Astrocyte of the cerebellum (primary cell): Measurements from ENCODE around the gene RPL18A.

ENCODE experiments used
- DNase-seq: peaks from one replicate; pipeline ENCODE4 v3.0.0-alpha.2; 2011; ENCODE audit warnings: low read depth
- H3K4me3 ChIP-seq: 2 replicates; pipeline ENCODE4 v1.5.1; 2011; ENCODE audit warnings: mild to moderate bottlenecking, low read depth, low read length, moderate library complexity
- in situ Hi-C: cut with HindIII; loops from 2 replicates; pipeline ENCODE4 v1.10.0; 2017; ENCODE audit warnings: low sequenced_read_pairs
- TF ChIP-seq, protein P1 (sequence below): IDR thresholded peaks from 2 replicates; pipeline ENCODE4 v1.5.1; 2012; ENCODE audit warnings: low read length, low read depth, moderate library complexity, mild to moderate bottlenecking; ENCODE audit errors: missing control alignments

The RPL18A gene

DNA sequence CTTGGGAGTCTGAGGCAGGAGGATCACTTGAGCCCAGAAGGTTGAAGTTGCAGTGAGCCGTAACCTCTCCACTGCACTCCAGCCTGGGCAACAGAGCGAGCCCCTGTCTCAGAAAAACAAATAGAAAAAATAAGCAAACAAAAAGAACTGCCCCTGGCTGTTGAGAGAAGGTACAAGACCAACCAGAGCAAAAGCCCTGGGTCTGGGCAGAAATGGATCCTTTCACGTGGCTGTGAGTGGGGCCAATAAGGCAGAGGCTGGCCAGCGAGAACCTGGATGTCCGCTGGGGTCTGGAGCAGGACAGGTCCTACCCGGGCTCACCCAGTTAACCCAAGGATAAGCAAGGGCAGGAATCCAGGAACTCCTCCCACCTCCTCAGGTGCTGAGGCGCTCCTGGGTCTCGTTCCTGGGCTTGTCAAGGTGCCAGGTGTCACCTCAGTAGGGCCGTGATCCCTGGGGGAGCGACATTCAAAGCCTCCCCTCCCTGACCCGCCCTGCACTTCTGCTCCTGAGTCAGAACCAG lies 7.3 kb downstream of the RPL18A start:
- H3K4me3 ChIP-seq = no peak overlapping the region
- TF ChIP-seq, protein P1, sequence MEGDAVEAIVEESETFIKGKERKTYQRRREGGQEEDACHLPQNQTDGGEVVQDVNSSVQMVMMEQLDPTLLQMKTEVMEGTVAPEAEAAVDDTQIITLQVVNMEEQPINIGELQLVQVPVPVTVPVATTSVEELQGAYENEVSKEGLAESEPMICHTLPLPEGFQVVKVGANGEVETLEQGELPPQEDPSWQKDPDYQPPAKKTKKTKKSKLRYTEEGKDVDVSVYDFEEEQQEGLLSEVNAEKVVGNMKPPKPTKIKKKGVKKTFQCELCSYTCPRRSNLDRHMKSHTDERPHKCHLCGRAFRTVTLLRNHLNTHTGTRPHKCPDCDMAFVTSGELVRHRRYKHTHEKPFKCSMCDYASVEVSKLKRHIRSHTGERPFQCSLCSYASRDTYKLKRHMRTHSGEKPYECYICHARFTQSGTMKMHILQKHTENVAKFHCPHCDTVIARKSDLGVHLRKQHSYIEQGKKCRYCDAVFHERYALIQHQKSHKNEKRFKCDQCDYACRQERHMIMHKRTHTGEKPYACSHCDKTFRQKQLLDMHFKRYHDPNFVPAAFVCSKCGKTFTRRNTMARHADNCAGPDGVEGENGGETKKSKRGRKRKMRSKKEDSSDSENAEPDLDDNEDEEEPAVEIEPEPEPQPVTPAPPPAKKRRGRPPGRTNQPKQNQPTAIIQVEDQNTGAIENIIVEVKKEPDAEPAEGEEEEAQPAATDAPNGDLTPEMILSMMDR = no peak
- no peak for DNase-seq
- in situ Hi-C loops = no loop called here

DNA sequence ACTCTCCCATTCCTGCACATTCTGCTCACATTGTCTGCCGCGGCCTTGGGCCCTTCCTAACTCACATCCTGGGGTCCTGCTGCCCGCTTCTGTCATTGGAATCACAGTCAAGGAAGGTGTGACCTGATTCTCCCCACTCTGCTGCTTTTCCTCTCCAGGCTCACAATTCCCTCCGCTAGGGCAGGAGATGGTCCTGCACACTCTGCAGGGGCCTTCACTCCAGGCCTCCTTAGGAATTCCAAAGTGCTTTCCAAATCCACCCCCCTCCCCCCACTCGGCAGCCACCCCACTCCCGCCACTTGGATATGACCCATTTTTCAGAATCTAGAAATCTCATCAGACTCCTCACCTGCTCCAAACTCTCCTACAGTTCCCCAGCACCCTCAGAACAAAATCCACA lies 9.0 kb downstream of the RPL18A start:
- DNase-seq = no peak
- in situ Hi-C loops = no loop called here
- no peak overlapping the region for H3K4me3 ChIP-seq
- TF ChIP-seq, protein P1 = no peak

DNA sequence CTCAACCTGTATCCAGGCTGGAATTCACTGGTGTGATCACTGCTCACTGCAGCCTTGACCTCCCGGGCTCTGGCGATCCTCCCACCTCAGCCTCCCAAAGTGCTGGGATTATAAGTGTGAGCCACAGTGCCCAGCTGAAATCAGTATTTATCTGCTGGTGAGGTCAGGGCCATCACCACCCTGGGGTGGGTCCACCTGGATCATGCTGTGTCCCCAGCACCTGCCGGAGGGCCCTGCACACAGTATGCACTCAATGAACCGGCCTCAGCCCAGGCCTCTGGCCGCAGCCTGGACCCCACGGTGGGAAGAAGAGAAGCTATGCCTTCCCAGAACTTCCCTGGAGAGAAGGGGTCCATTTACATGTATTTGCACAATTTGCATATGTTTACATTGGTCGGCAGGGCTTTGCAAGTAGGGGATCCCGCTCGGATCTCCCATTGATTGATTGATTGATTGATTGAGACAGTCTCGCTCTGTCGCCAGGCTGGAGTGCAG lies 9.5 kb downstream of the RPL18A start:
- no peak for DNase-seq
- H3K4me3 ChIP-seq = no peak overlapping the region
- in situ Hi-C loops = no loop called here
- TF ChIP-seq, protein P1 = no peak

DNA sequence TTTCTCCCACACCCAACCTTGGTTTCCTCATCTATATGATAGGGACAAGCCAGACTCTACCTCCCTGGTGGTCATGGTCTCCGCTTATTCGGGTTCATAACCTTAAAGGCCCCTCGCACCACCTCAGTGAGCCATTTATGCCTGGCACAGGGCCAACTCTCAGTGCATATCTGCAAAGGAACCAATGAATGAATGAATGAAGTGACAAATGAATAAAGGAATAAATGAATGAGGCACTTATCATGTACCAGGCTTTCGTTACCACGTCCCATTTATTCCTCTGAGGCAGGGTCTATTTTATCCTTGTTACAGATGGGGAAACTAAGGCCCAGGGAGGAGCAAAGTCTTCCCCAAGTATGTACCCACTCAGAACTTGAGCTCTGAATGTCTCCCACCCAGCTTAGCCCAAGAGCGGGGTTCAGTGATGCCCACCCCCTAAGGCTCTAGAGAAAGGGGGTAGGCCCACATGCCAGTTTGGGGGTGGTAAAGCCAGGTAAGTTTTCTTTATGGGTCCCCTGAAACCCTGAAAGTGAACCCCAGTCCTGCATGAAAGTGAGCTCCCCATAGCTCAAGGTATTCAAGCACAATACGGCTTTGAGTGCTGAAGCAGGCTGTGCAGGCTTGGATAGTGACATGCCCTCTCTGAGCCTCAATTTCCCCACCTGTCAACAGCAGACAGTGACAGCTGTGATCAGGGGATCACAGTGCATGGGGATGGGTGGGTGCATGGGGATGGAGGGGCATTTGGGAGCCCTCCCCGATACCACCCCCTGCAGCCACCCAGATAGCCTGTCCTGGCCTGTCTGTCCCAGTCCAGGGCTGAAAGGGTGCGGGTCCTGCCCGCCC lies 11.5 kb downstream of the RPL18A start:
- in situ Hi-C loops = no loop called here
- TF ChIP-seq, protein P1 = no peak
- no peak for DNase-seq
- H3K4me3 ChIP-seq = no peak overlapping the region

DNA sequence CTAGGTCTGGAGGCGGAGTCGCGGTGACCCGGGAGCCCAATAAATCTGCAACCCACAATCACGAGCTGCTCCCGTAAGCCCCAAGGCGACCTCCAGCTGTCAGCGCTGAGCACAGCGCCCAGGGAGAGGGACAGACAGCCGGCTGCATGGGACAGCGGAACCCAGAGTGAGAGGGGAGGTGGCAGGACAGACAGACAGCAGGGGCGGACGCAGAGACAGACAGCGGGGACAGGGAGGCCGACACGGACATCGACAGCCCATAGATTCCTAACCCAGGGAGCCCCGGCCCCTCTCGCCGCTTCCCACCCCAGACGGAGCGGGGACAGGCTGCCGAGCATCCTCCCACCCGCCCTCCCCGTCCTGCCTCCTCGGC lies 12.2 kb downstream of the RPL18A start, which contains the start of gene SLC5A5:
TSS of gene SLC5A5 (plus strand) at position 68 of the 373 bp plus-strand sequence. CDS start 375 bp downstream, outside the sequence.
- TF ChIP-seq, protein P1 = no peak
- in situ Hi-C loops = no loop called here
- DNase-seq = no peak
- H3K4me3 ChIP-seq = no peak within 1 kb of the TSS

DNA sequence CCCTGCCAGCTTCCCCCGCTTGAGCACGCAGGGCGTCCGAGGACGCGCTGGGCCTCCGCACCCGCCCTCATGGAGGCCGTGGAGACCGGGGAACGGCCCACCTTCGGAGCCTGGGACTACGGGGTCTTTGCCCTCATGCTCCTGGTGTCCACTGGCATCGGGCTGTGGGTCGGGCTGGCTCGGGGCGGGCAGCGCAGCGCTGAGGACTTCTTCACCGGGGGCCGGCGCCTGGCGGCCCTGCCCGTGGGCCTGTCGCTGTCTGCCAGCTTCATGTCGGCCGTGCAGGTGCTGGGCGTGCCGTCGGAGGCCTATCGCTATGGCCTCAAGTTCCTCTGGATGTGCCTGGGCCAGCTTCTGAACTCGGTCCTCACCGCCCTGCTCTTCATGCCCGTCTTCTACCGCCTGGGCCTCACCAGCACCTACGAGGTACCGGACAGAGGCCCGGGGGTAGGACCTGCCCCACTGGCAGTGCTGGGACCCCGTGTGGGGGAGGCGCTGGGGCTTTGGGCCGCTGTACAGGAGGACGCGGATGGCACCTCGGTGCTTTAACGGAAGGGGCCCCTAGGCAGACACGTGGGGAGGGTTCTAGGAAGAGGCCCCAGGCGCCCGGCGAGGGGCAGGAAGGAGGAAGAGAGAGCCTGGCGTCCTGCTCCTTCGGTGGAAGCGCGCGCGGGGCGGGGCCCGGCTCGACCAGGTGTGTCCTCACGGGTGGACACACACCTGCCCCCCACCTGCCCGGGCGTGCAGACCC lies 12.7 kb downstream of the RPL18A start:
- TF ChIP-seq, protein P1 = no peak
- in situ Hi-C loops = no loop called here
- no peak for DNase-seq
- H3K4me3 ChIP-seq = no peak overlapping the region
